ENCODE results near the gene GDAP1L1.
"Not testable (repeated sequence)": the region's sequence is repeated elsewhere in the genome, so short reads cannot be mapped to it uniquely, and the experiment has no call there.

The GDAP1L1 gene

GRCh38 chr20:44302026-44302669 is 55.0 kb downstream of the GDAP1L1 start:
- DNase-seq (ENCODE audit: low read depth in 2 of 2): no peak

GRCh38 chr20:44302736-44303135 is 55.6 kb downstream of the GDAP1L1 start:
- DNase-seq (ENCODE audit: low read depth in 2 of 2): no peak

- no peak for DNase-seq (ENCODE audit: low read depth in 2 of 2)
These were observed 57.3 kb downstream of the GDAP1L1 start for GRCh38 chr20:44304383-44304782.

- DNase-seq (ENCODE audit: low read depth in 2 of 2): no peak
These were observed 59.8 kb downstream of the GDAP1L1 start for GRCh38 chr20:44306927-44307326.

- DNase-seq (ENCODE audit: low read depth in 2 of 2): no peak
These were observed 62.9 kb downstream of the GDAP1L1 start for GRCh38 chr20:44309763-44310663.

GRCh38 chr20:44310664-44311639 is 63.8 kb downstream of the GDAP1L1 start, which contains the start of gene FITM2:
Gene FITM2 (minus strand): TSS chr20:44311202. CDS start chr20:44311148, 54 bp downstream.
- peak; percentile 96 to 98 for DNase-seq (ENCODE audit: low read depth in 2 of 2)

GRCh38 chr20:44314870-44315269 is 67.8 kb downstream of the GDAP1L1 start:
- DNase-seq (ENCODE audit: low read depth in 2 of 2): no peak

GRCh38 chr20:44319839-44320422 is 72.8 kb downstream of the GDAP1L1 start:
- no peak for DNase-seq (ENCODE audit: low read depth in 2 of 2)

- no peak for DNase-seq (ENCODE audit: low read depth in 2 of 2)
These were observed 77.2 kb downstream of the GDAP1L1 start for GRCh38 chr20:44324343-44324742.

- peak in 1 of 2 experiments; percentile 17 for DNase-seq (ENCODE audit: low read depth in 2 of 2)
These were observed 79.5 kb downstream of the GDAP1L1 start for GRCh38 chr20:44326391-44327159.

GRCh38 chr20:44327748-44328147 is 80.6 kb downstream of the GDAP1L1 start:
- not testable (repeated sequence) for DNase-seq (ENCODE audit: low read depth in 2 of 2)

GRCh38 chr20:44328428-44328827 is 81.3 kb downstream of the GDAP1L1 start:
- no peak for DNase-seq (ENCODE audit: low read depth in 2 of 2)

All from stimulated activated CD4-positive, alpha-beta T cell treated with anti-CD3 and anti-CD28 coated beads, Interleukin-12 subunit alpha, Interleukin-12 subunit beta, amount 100 ng/mL, for 24 hours (primary cell).